HG03025 (cell line): ENCODE results near the gene PPP1R1A.

Experiments used
- ATAC-seq: cut with Tn5 transposase; IDR thresholded peaks from one replicate; pipeline ENCODE4 v1.9.1; 2021; ENCODE audit warnings: mild to moderate bottlenecking, moderate library complexity; ENCODE audit not compliant: unreplicated experiment, low FRiP score

Gene PPP1R1A

DNA sequence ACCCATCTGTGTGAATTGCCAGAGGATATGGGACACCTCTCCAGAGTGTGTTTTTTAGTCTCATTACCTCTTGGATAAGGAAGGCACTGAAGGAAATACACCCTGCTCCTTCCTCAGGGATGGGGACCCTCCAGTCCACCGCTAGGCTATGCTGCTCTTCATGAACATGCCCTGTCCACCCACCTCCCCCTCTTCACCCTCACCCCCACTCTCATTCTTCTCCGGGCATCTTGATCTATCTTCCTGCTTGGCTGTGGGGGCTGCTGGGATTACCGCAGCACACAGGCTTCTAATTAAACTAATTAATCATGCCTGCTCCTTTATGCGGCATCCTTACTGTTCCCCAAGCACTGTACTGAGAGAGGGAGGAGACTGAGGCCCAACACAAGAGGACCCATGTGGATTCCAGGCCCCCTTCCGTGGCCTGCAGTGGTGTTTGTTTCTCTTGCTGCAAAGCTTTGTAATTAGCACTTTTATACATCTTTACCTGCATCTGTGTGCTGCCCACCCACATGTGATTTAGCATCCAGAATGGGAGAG is 46.6 kb downstream of the PPP1R1A start:
- ATAC-seq = no peak

DNA sequence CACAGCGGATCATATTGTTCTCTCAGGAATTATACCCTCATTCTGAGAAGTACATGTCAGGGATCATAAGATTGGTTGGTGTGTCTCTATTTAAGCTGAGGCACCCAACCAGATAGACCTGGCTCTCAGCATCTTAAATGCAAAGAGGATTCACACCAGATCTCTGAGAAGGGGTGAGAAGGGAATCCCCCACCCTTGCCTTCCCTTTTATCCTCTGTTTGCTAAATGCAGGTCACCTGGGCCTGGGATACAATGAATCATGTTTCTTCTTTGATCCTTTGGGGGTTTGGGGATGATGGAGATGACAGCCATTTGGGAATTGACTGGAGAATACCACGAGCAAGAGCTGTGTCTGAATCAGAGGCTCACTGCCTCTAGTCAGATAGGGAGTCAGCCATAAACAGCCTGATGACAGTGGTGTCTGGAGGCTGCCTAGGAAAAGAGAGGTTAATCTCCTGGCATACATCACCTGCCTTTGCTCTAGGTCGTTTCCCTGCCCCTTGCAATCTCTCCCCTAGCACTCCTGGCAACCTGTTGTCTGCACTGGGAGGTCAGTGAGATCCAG is 50.2 kb downstream of the PPP1R1A start:
- ATAC-seq = no peak

DNA sequence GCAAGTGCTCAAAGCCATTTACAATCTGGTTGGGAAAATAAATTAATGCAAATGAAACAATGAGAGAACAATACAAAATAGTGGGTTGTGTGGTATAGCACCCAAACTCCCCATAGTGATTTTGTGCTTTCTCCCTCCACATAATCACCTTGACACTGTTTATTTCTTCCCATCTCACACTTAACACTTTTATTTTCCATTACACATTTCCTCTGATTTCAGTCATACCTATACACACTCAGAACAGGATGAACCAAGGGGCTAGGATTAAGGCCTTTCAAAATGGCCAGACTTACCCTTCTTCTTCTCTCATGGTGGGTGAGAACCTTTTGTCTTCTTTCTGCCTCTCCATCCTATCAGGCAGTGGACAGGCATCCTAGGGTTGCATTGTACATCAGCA is 53.0 kb downstream of the PPP1R1A start:
- ATAC-seq = no peak

DNA sequence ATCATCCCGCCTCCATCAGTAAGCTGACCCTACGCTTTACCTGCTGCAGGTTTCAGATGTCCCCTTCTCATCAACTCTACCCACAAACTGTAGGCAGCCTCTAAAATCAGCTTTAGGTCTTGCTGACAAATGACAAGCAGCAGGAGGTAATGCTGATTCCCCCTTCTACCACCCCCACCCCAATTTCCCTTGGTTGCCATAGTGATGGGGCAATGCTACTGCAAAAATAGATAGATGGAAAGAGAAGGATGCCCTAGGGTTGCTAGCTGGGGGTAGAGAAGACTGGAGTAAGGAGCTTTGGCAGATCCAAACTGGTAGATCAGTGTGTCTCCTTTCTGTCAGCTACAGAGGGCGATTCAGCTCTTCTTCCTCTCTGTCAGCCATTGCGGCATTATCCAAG is 58.9 kb downstream of the PPP1R1A start:
- ATAC-seq = no peak
